T-helper 9 cell (primary cell): ENCODE measurements around the gene BMPR1B.

Source experiments
- DNase-seq: peaks from one replicate; pipeline ENCODE4 v3.0.0-alpha.2; 2020
- total RNA-seq, 2 donors: gene quantifications; one replicate each; lab custom pipeline; 2026; lab: John Stamatoyannopoulos, UW

BMPR1B gene
- 0 to 0.24 reads per million in 2 donors for total RNA-seq

DNA sequence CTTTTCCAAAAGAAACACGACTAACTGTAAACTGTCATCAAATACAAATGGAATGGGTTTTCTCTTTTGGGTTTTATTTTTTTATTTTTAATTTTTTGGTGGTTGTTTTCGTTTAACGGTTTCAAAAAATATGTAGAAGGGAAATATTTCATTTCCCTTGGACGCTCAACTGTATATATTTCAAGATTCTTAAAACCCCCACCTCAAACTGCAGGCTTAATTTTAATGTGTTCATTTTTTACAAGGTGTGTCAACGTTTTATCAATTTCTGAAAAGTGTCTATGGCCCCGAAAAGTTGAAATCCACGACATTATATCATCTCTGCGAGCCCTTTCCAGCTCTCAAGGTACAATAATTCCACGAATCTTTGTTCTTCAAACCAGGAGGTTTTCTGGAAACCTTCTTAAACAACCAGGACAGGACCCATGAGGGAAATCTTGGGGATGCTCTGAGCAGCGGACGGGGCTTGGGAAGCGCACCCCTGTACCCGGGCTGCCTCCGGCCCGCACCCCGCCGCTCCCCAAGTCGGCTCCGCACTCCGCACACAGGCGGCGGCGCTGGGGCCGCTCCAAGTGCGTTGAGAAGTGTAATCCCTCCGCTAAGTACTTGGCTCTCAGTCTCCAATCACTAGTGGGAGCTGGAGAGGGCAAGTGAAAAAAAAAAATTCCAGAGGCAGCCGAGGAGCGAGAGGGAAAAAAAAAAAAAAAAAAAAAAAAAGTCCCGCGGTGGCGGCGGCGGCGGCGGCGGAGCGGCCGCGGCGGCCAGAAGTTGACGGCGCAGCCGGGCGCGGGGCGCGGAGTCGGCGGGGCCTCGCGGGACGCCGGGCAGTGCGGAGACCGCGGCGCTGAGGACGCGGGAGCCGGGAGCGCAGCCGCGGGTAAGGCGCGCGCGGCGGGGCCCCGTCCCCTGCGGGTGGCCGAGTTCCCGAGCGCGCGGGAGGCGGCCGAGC is at the start of gene BMPR1B:
Gene BMPR1B, plus strand, starts transcription at position 764 of the 949 bp plus-strand sequence. CDS start 346,470 bp downstream, outside the sequence.
- no peak for DNase-seq

DNA sequence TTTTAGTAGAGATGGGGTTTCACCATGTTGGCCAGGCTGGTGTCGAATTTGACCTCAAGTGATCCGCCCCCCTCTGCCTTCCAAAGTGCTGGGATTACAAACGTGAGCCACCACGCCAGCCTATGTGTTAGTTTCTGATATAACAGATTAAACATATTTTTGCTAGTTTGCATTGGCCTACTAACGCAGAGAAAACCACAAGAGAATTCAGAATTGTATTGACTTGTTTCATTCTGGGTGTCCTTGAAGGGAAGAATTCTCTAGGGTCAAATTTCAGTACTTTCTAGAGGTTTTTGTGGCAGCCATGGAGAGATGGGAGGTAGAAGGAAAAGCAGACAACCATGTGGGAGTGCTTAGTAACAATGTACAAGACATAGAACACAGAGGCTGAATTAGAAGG is 46.1 kb upstream of the BMPR1B start:
- no peak for DNase-seq

DNA sequence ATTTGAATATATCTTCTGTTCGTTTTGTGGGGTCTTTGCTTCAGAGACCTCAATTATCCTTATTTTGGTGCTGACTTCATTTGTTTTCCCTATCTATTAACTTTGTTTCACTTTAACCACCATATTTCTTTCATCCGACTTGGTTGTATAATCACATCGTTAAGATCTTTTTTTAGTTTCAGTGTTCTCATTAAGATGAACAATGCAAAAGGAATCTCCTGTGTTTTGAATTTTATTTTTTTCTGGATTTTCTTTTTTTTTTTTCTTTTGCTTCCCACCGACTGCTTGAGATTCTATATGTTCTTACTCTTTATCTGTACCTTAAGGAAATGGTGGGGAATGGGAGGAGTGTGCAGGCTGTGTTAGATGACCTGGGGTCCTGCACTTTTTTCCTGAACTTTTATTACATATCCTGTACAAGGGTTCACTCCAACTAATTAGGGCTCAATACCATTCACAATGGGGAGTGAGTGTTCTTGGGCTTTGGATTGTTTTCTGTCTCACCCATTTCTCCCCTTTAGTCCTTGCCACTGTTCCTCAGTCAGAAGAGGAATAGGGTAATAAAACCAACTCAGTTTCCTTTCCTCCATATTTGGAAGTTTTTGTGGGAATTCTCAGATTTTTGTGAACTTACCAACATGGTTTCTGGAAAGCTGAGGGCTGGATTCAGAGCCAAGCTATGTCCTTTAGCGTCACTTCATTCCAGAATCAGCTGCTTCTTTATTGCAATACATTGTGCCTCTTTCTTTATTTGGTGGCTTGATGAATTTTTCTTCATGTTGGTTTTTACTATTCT is 43.2 kb upstream of the BMPR1B start:
- no peak for DNase-seq

DNA sequence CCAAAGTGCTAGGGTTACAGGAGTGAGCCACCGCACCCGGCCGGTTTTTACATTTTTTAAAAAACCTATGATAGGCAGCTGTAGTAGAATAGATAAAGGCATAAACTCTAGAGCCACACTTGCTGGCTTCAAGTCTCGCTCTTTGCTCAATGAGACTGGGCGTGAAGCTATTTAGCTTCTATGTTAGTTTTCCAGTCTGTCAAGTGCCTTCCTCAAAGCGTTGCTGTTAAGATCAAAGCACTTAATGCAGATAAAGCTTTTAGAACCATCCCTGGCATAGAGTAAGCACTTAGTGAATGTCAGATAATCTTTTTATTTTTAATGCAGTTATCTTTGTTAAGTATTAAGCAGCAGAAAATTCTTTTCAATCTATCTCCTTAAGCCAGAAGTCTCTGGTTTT is 42.0 kb upstream of the BMPR1B start:
- no peak for DNase-seq

DNA sequence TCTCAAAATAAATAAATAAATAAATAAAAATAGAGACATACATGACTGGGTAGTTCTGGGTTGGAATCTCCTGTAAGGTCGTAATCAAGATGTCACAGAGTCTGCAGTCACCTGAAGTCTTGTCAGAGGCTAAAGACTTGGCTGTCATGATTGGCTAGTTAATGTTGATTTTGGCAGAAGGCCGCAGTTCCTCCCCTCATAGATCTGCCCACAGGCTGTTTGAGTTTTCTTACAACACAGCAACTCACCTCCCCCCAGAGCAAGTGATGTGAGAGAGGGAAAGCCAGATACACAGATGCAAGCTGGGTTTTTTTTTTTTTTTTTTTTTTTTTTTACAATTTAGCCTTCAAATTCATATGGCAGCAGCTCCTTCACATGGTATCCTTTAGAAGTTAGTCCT is 36.4 kb upstream of the BMPR1B start:
- DNase-seq = no peak

DNA sequence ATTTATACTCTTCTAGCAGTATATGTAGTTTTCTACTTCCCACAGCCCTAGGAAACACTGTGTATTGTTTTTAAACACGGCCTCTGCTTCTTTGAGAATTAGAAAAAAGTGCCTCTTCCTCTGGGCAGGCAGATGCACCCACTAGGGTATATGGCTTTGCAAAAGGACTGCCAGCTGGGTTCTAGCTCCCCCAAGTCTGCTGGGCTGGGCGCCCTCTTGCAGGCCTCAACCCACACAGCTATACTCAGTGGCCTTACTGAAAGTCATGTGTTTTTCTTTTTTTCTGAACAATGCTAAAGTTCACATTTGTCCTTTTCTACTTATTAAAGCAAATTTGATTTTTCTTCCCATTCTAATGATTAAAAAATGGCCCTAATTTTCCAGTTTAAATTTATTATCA is 35.5 kb upstream of the BMPR1B start:
- DNase-seq = no peak

DNA sequence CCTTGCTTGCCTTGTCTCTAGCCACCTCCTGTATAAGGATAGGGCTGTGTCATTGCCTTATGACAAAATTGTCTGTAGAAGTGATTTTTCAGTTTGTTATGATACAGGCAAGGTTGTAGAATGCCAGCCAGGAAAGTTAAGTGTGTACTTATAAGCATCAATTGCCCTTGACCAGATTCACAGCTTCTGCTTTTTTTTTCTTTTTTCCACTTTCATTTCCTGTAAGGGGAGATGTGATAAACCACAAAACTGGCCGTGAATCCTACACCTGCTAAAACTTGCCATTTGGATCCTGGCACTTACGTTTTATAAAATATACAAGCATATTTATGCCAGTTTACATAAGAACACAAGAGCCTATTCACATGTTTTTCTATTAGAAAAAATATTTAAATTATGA is 35.0 kb upstream of the BMPR1B start:
- no peak for DNase-seq

DNA sequence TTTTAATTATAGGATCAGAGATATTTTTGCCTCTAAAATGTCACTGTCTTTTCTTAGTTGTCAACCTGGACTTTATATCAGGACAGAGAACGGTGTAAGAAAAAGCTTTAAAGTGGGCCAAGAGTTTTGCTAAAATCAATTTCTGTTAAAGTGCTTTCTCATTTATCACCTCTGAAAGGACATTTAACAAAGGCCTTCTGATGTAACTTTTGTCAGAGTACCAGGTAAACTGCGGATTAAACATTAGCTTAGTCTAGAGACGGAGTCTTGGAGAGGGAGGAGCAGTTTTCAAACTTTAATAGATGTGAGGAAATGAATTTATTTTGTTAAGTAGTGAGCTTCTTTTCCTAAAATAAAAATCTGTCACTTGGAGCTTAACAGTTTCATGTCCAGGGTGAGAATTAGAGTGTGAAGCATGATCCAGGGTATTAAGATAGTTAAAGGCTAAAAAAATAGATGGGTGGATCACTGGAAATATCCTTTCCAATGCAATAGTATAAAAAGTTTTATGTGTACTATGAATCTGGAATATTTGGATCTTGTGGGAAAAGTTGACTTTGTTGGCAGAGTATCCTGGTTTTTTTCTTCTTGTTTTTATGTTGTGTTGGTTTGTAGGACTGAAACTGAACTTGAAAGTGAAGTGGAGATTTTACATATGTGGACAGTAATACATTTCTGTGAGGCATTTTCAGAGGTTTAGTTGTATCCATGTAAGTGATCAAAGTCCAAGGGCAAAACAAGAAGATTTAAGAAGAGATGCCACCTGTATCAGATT is 33.6 kb upstream of the BMPR1B start:
- no peak for DNase-seq

DNA sequence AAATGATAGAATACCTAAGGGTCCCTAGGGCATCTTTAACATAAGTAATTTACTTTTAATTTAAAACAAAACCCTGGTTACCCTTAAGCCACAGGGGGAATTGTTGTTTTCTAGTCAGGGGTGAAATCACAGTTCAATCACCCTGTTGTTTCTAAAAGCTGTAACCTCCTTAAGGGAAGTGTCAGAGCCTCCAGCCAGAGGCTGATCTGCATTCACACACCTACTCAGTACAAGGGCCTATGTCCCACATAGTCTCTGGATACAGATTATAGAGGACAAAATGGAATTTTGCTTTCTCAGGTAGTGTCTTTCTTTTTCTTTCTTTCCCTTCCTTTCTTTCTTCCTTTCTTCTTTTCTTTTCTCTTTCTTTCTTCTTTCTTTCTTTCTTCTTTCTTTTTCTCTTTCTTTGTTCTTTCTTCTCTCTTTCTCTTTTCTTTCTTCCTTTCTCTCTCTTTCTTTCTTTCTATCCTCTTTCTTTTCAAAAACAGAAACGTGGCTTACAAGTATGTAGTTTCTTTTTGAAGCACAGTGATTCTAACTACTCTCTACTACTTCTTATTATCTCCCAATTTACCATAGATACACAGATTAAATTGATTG is 31.1 kb upstream of the BMPR1B start:
- no peak for DNase-seq

DNA sequence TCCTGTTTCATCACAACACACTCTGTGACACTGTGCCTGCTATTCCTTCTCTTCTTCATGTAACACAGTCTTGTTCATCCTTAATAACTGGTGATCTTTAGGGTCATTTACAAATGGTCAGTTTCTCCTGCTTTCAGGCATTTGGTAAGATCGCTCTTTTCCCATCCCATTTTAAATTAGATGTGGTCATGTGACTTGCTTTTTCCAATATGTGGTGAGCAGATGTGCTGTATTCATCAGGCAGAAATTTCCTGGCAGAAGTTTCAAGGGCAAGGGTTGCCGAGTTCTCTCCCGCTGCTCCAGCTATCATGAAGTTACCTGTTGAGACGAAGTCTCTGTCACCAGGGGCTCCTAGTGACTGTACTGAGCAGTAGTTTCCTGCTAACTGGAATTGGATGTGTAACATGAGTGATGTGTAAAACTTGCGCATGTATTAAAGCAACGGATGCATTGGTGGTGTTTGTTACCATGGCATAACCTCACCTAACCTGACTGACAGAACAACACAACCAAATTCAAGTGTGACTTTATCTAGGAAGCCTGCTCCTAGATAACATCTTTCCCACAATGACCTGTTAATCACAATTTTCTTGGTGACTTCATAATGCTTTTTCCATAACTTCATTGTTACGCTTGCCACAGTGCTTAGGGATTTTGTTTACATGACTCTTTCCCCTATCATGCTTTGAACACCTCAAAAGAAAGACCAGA is 29.5 kb upstream of the BMPR1B start:
- no peak for DNase-seq

DNA sequence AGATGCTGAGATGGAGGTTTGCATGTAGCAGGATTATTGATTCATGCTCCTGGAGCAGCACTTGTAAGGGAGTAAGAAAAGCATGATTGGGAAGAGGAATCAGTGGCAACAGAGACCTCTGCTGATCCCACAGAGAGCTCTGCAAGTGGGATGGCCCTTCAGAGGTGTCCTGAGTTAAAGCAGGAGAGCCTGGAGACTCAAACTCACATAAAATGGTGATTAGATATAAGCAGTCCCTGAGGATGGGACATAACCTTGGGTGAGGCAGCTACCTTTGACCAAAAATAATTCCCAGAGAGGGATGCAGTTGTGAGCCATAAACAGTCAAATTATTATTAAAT is 25.4 kb upstream of the BMPR1B start:
- DNase-seq = no peak

DNA sequence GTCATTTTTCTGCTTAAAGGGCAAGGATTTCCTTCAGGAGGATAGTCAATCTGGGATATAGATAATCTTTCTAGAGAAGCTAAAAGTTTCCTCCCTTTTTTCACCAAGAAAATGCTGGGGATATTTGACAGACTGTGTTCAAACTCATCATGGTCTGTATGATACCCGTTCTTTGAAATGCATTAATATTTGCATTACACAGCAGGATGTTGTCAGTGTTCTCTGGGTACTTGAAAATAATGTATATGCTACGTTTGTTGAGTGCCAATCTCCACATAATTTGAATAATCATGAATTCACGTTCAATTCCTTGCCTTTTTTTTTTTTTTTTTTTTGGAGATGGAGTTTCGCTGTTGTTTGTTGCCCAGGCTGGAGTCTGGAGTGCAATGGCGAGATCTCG is 18.0 kb upstream of the BMPR1B start:
- no peak for DNase-seq

DNA sequence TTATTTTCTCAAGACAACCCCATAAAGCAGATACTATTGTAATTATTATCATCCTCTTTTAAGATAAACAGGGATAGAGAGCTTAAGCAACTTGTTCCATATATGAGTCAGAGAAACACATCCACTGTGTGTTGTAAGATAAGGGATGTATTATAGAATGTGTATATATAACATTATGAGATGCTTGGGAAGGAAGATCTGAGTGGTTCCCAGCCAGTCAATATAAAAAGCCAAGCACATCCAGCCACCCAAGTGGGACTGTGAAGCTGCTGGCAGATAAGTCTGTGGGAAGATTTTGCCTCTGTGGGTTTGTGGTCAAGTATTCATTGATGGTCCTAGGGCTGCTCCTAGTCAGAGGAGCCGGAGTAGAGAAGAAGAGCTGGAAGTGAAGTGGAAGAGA is 16.5 kb upstream of the BMPR1B start:
- no peak for DNase-seq

DNA sequence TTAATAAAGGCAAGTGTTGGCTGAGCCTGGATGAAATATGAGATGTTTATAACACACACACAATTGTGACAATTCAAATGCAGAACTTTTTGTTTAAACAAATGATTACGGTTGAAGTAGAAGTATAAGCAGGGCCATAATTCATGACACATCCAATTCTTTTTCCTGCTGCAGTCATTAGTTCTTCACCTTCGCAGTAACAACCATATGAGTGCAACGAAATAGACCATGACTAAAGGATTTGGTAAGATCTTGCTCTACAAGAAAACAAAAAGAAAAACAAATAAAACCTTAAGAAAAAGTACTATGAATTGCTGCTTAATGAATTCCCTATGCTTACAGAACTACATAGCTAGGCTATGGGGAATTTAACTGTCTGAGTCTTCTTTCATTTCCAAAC is 13.9 kb upstream of the BMPR1B start:
- DNase-seq = no peak

DNA sequence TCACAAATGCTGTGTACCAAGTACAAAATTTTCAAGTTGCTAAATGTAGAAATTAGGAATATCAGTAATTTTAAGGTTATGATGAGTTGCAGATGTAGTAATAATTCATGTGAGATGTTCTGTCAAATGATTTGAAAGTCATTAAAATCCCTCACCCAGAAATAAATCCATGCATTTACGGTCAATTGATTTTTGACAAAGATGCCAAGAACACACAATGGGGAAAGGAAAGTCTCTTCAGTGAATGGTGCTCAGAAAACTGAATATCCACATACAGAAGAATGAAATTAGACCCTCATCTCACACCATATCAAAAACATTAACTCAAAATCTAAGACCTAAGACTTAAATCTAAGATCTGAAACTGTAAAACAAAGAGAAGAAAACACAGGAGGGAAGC is 12.9 kb upstream of the BMPR1B start:
- no peak for DNase-seq

DNA sequence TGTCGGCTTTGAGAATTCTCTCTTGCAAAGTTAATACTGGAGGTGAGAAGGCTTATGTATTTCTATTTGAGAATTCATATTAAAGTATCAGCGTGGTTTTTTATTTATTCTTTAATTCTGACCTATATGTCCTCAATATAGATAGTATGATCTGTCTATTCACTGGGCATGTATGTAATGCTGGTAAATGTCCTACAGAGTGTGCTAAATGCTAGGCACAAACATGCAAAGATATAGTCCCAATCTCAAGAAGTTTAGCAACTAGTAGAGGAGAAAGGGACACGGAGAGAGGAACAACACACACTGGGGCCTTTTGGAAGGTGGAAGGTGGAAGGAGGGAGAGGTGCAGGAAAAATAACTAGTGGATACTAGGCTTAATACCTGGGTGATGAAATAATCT is 11.0 kb upstream of the BMPR1B start:
- no peak for DNase-seq

DNA sequence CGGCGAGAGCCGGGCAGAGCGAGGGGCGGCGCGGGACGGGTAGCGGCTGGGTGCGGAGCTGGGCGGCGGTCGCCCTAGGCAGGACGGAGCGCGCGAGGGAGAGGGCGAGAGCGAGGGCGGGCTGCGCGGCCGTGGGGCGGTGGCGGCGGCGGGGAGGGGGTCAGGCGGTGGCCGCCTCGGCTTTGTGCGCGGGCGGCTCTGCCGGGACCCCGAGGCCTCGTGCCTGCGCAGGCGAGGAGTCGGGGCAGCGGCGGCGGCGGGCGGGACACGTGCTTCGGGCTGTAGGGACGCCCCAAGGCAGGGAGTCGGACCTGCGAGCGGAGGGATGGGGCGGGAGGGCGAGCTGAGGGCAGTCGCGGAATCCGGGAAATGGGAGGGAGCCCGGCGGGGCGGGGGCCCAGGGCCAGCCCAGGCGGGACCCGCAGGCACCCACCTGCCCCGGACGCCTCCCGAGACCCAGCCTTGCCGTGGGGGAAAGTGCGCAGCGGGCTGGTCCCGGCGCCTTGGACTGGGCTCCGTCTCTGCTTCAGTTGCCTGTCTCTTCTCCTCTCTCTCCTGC is 465 bp downstream of the BMPR1B start:
- DNase-seq = no peak

DNA sequence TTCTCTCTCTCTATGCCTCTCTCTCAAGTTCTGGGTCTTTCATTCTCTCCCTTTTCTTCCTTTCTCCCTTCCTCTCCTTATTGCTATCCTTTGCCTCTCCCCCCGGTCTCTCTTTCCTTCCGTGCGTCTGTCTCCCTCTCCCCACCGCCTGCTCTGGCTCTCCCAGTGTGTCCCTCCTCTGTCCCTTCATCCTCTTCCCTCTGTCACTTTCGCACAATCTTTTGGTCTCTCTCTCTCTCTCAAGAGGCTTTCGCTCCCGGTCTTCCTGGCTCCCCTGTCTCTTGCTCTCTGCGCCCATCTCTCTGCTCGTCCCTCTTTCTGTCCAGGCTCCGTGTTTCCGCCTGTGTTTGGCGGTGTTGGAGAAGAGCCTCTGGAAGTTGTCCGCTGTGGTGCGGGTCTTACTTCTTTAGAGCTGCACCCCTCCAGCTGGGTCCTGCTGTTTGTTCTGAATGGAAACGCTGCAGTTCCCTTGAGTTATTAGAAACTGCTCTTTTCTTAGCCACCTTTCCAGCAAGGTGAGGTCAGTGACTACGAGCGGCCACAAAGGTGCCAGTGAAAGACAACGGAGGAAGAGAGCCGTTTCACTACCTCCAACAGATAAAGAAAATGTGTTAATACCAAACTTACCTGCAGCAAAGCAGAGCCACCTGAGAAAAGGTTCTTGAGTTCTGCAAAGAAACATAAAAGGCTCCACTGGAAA is 1.1 kb downstream of the BMPR1B start:
- DNase-seq = no peak

DNA sequence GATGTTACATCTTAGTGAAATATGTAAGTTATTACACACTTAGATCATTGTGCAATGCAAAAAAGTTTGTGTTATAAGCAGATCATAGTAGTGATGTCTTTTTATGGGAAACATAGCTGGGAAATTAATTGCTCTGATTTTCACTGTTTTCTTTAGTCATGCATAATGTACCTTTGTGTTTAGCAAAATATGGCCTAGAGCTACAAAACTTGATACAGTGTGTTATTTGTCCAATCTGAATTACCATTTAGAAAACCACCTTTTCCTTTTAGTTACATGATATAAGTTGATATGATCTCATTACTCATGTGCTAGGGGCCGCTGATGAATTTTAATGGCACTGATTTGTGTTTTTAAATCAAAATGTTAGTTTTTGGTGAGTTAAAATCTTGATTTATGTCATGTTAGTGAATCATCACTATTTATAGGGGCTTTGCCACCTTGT is 2.0 kb downstream of the BMPR1B start:
- DNase-seq = no peak

DNA sequence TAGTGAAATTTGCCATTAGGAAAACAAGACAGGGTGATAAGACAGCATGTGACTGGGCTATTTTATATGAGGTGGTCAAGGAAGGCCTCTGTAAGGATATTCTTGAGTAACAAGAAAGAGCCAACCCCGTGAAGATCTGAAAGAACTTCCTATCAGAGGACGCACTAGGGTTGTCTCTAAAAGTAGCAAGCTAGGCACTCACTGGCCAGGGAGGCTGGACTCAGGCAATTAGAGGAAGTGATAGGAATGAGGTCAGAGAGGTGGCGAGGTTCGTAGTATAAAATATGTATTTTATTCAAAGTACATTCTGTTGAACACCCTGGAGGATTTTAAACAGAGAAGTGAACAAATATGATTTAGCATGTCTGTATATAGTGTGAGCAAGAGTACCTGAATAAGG is 4.6 kb downstream of the BMPR1B start:
- no peak for DNase-seq

DNA sequence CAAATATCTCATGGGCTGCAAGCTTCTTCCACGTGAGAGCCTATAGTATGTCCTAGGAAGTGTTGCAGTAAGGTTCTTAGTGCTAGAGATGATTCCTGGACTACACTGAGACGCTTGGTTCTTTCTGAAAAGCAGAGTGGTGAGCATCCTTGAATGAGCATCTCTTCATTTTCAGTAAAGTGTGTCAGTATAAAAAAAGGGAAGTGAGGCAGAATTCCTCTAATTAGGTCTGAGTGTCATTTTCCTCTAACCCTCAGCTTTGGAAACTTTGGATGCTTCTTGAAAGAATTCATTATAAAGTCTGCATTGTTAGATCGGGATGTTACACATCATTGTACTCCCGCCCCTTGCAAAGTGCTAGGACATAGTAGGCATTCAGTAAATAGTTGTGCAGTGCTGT is 5.2 kb downstream of the BMPR1B start:
- DNase-seq = no peak
